Right lobe of liver (tissue), 6 donors: ENCODE measurements around the gene CALHM2. TPM values are rescaled to one million over a fixed set of nuclear protein-coding genes. Genes with fewer than 3 reads are reported as not detected.

ENCODE experiments used
- ATAC-seq, 4 donors: fragments of 200-7000 bp; cut with Tn5 transposase; one replicate each; pipeline ENCODE4 v1.9.1; 2020; ENCODE audit warnings: mild to moderate bottlenecking in 4 of 4, moderate library complexity in 4 of 4
- DNase-seq, 3 donors: peaks; one replicate each; pipeline ENCODE4 v3.0.0-alpha.2; 2020
- H3K27ac ChIP-seq, 3 donors: fragments of 200-600 bp; one replicate each; pipeline ENCODE4 v1.8.0; 2022
- H3K27me3 ChIP-seq, 2 donors: fragments of 200-600 bp; one replicate each; pipeline ENCODE4 v1.8.0; 2022
- H3K36me3 ChIP-seq, 4 donors: fragments of 200-600 bp; sonication (generic) in 1 of 4; one replicate each; pipeline versions ENCODE4 v1.5.1 to v1.8.0; 2017 to 2022; ENCODE audit warnings: control low read depth in 1 of 4
- H3K4me1 ChIP-seq, 4 donors: fragments of 200-600 bp; sonication (generic) in 1 of 4; one replicate each; pipeline versions ENCODE4 v1.5.1 to v1.8.0; 2017 to 2022; ENCODE audit warnings: control low read depth in 1 of 4
- H3K4me3 ChIP-seq, 3 donors: fragments of 200-600 bp; one replicate each; pipeline ENCODE4 v1.8.0; 2022
- H3K9me3 ChIP-seq, 4 donors: fragments of 200-600 bp; sonication (generic) in 1 of 4; one replicate each; pipeline versions ENCODE4 v1.5.1 to v1.8.0; 2017 to 2022; ENCODE audit warnings: control low read depth in 1 of 4
- POLR2A ChIP-seq: fragments of 450-650 bp; IDR thresholded peaks from one replicate; pipeline ENCODE4 v1.6.1; 2017; ENCODE audit warnings: antibody characterized with exemption, mild to moderate bottlenecking
- WGBS: methylation state at CpG from one replicate; pipeline ENCODE4 v1.1.6; 2018; ENCODE audit warnings: low coverage, low lambda C conversion rate; ENCODE audit not compliant: insufficient coverage; ENCODE audit errors: missing lambda C conversion rate; 5-methylcytosine and 5-hydroxymethylcytosine counted together
- intact Hi-C, 2 donors: fragments of 100-400 bp; cut with DNase I; formaldehyde crosslinking; loops; one replicate each; pipeline versions ENCODE4 v1.11.2 to v1.14.1; 2022
- total RNA-seq, 6 experiments: library from RNA; depleted of rRNA in 2 of 6; stranded (reverse); fragments of >200 nt in 2 of 6; fragmentation: NEBNext Ultra II Directional in 3 of 6; extraction: Animal tissue kit (Norgen Biotek cat#: 25700) in 3 of 6; gene quantifications; one replicate each; pipeline versions ENCODE4 v1.1.0 to v1.2.4, GENCODE V29; 2016 to 2023
- TF ChIP-seq, protein P1 (sequence below), 4 donors: fragments of 200-600 bp in 3 of 4; fragments of 450-650 bp in 1 of 4; IDR thresholded peaks; one replicate each; pipeline versions ENCODE4 v1.5.1 to v1.8.0; 2016 to 2022; ENCODE audit warnings: antibody characterized with exemption in 4 of 4, mild to moderate bottlenecking in 2 of 4
- donor health status: DM: no; HTN: yes; CAD: no.
- donor health status: DM: no; HTN: no; CAD: no.
- donor health status: DM: no; HTN: no; CAD: no.
- donor health status: DM: no; HTN: yes; CAD: no.
- donor health status: DM: no; HTN: yes; CAD: no.

Gene CALHM2
- total RNA-seq, 6 experiments from 2014 or later: 2.3 to 5.7 (median 3.7) TPM

DNA sequence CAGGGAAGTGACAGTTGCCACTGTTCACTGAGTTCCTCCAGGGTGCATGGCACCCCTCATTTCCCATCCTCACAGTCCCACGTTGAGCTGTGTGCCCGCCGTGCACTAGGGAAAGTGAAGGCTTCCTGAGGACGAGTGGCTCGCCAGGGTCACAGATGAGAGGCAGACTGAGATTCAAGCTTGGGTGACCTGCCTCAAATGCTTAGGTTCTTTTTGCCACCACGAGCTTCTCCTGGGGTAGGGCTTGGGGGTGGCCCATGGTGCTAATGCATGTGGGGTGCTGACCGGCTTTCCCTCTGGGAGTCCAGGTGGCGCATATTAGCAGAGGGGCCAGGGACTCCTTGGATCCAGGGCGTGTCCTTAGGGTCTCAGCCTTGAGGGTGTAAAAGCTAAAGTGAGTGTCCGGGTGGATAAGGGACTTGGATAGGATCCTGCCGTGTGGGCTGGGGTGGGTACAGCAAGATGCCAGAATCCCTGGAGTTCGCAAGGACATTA lies 1.9 kb downstream of the CALHM2 start:
- ATAC-seq (no peak), DNase-seq (no peak)
- Histone ChIP-seq H3K27ac (peak overlapping the region in 1 of 3 donors; percentile 18), H3K36me3 (peaks cover 0 to 17% (median 9%) of the 10 kb centered on the region in 4 donors), H3K4me3 (no peak overlapping the region), H3K27me3 (no peaks in the 10 kb centered on the region), H3K9me3 (no peaks in the 10 kb centered on the region), H3K4me1 (no peaks in the 10 kb centered on the region)
- intact Hi-C loops: no loop called here
- WGBS: 76% methylated on average over 5 of the region's 12 CpGs
- TF ChIP-seq POLR2A: no peak
- TF ChIP-seq, protein P1, sequence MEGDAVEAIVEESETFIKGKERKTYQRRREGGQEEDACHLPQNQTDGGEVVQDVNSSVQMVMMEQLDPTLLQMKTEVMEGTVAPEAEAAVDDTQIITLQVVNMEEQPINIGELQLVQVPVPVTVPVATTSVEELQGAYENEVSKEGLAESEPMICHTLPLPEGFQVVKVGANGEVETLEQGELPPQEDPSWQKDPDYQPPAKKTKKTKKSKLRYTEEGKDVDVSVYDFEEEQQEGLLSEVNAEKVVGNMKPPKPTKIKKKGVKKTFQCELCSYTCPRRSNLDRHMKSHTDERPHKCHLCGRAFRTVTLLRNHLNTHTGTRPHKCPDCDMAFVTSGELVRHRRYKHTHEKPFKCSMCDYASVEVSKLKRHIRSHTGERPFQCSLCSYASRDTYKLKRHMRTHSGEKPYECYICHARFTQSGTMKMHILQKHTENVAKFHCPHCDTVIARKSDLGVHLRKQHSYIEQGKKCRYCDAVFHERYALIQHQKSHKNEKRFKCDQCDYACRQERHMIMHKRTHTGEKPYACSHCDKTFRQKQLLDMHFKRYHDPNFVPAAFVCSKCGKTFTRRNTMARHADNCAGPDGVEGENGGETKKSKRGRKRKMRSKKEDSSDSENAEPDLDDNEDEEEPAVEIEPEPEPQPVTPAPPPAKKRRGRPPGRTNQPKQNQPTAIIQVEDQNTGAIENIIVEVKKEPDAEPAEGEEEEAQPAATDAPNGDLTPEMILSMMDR (IDR thresholded peaks at IDR 0.05): no peak

DNA sequence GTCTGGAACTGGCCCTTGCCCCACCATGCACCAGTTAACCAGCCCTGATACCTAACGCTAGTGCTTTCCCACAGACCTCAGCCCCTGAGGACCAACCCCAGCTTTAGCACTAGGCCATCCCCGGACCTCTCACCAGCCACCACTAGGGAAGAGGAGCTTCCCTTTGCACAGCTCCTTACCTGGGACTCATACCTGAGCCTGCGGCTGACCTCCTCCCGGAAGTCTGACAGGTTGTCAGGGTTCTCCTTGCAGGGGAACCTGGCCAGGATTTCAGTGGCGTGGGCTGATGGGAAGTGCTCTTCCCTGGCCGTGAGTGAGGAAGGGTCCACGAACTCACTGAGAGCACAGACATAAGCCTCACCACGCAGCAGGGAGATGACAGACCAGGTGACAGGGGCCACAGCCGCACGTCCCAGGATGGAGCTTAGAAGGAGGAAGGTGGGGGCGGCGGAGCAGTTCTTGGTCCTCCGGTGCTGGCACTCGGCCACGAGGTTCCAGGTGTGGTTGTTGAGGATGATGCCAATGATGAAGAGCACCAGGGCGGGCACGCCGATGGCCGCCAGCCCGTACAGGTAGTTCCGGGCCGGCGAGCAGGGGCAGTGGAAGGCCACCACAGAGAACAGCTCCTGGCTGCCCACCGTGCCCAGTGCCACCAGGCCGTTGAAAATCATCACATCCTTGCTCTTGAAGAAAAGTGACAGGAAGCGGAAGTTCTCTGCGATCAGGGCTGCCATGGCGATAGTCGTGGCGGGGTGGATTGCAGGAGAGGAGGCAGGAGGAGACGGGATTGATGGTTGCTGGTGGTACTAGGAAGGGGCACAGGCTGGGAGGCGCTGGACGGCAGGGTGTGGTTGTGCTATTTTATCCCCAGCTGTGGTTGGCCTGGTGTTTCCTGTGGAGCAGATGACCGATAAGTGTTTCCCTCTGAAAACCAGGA lies 2.7 kb downstream of the CALHM2 start:
- H3K4me1 ChIP-seq: no peaks in the 10 kb centered on the region
- no peaks in the 10 kb centered on the region for H3K9me3 ChIP-seq
- ATAC-seq (no peak), DNase-seq (no peak)
- no peak overlapping the region for H3K27ac ChIP-seq
- peaks cover 0 to 25% (median 12%) of the 10 kb centered on the region in 4 donors for H3K36me3 ChIP-seq
- H3K4me3 ChIP-seq: no peak overlapping the region
- no peaks in the 10 kb centered on the region for H3K27me3 ChIP-seq
- intact Hi-C loops: no loop called here
- TF ChIP-seq POLR2A: no peak
- TF ChIP-seq, protein P1 (IDR thresholded peaks at IDR 0.05): no peak
- 69% methylated on average over 16 of the region's 34 CpGs for WGBS

DNA sequence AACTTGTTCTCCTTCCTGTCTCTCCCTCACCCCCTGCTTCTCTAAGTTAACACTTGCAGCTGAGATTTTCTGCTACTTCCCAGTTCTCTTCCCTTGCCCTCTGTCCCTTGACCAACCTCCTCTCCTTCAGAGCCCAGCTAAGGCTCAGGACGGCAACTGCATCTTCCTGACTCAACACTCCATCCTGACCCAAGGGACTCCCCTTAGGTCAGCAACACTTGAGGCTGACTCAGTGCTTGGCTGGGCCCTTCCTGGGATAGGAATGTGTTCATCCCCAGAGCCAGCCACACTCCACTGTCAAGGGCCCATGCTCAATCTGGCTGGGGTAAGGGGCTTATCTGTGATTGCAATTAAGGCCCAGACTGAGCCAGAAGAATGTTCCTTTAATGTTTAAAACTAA lies 3.4 kb downstream of the CALHM2 start:
- ATAC-seq (peak in 1 of 4 donors; percentile 13), DNase-seq (no peak)
- H3K27ac ChIP-seq: no peak overlapping the region
- H3K4me3 ChIP-seq: no peak overlapping the region
- 40% methylated on average over 1 of the region's 1 CpG for WGBS
- H3K27me3 ChIP-seq: no peaks in the 10 kb centered on the region
- H3K9me3 ChIP-seq: no peaks in the 10 kb centered on the region
- no peaks in the 10 kb centered on the region for H3K4me1 ChIP-seq
- H3K36me3 ChIP-seq: peaks cover 0 to 30% (median 17%) of the 10 kb centered on the region in 4 donors
- TF ChIP-seq POLR2A: no peak
- TF ChIP-seq, protein P1 (IDR thresholded peaks at IDR 0.05): no peak
- intact Hi-C loops: no loop called here

DNA sequence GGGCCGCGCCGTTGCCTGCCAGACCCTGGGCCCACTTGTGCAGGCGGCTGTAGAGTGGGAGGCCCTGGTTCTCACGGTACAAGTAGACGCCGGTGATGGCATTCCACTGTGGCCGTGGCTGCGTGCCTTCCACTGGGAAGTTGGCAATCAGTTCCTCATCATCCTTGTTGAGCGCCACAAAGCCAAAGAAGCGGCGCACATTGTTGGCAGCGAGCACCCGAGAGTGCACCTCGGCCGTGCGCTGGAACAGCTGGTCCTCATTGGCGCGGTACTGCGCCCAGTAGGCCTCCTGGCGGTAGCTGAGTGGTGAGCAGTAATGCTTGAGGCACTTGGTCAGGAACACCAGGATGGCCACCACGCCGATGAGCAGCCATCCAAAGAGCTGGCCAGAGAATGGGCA lies 5.0 kb downstream of the CALHM2 start:
- H3K27ac ChIP-seq: no peak overlapping the region
- no peaks in the 10 kb centered on the region for H3K4me1 ChIP-seq

More for the DNA sequence above, 5.0 kb downstream of the CALHM2 start:
- intact Hi-C loops: no loop called here
- DNase-seq (no peak), ATAC-seq (no peak)
- TF ChIP-seq, protein P1 (IDR thresholded peaks at IDR 0.05): no peak
- no peak for TF ChIP-seq POLR2A
- Histone ChIP-seq H3K36me3 (peaks cover 0 to 46% (median 25%) of the 10 kb centered on the region in 4 donors), H3K9me3 (no peaks in the 10 kb centered on the region), H3K27me3 (no peaks in the 10 kb centered on the region), H3K4me3 (no peak overlapping the region)
- no CpG with 5 or more reads among the region's 23 CpGs for WGBS
